DND-41 (cell line): Measurements from ENCODE around the gene TBC1D4.
A peak's percentile ranks its signal among the peaks of the same experiment; 100 is the strongest.

ENCODE experiments used
- ATAC-seq: fragments of 200-7000 bp; cut with Tn5 transposase; 3 replicates; pipeline ENCODE4 v1.9.1; 2021; ENCODE audit warnings: low read depth; ENCODE audit not compliant: insufficient read depth
- DNase-seq: peaks from one replicate; pipeline ENCODE4 v3.0.0-alpha.2; 2020
- H2AFZ ChIP-seq: 2 replicates; pipeline ENCODE4 v1.6.0; 2012; ENCODE audit warnings: low read depth, low read length
- H3K27ac ChIP-seq: 2 replicates; pipeline ENCODE4 v1.5.1; 2012; ENCODE audit warnings: low read length, inconsistent platforms
- H3K27me3 ChIP-seq: fragments of 200-600 bp; sonication (generic); 2 replicates; pipeline ENCODE4 v1.6.0; 2012; ENCODE audit warnings: low read length, mild to moderate bottlenecking, inconsistent platforms; ENCODE audit not compliant: insufficient read depth, poor library complexity
- H3K36me3 ChIP-seq: 2 replicates; pipeline ENCODE4 v1.5.1; 2012; ENCODE audit warnings: low read length, inconsistent platforms; ENCODE audit not compliant: insufficient read depth
- H3K4me1 ChIP-seq: 2 replicates; pipeline ENCODE4 v1.5.1; 2012; ENCODE audit warnings: mild to moderate bottlenecking, low read length; ENCODE audit not compliant: insufficient read depth
- H3K4me2 ChIP-seq: 2 replicates; pipeline ENCODE4 v1.6.0; 2012; ENCODE audit warnings: mild to moderate bottlenecking, moderate library complexity, low read length, inconsistent platforms; ENCODE audit not compliant: insufficient read depth
- H3K4me3 ChIP-seq, 2 experiments: fragments of 200-600 bp in 1 of 2; shearing (Covaris generic) in 1 of 2; 2 replicates each; pipeline ENCODE4 v1.5.1; 2012 to 2016; ENCODE audit warnings: inconsistent platforms in 2 of 2, low read length in 2 of 2, mild to moderate bottlenecking in 2 of 2, low read depth in 1 of 2, moderate library complexity in 1 of 2
- H3K79me2 ChIP-seq: 2 replicates; pipeline ENCODE4 v1.6.0; 2012; ENCODE audit warnings: low read length, inconsistent platforms; ENCODE audit not compliant: insufficient read depth
- H3K9ac ChIP-seq: 2 replicates; pipeline ENCODE4 v1.6.0; 2012; ENCODE audit warnings: low read depth, mild to moderate bottlenecking, inconsistent platforms, low read length, moderate library complexity
- H3K9me3 ChIP-seq: 2 replicates; pipeline ENCODE4 v1.5.1; 2012; ENCODE audit warnings: low read length, moderate library complexity, mild to moderate bottlenecking, inconsistent platforms; ENCODE audit not compliant: insufficient read depth, severe bottlenecking
- H4K20me1 ChIP-seq: 2 replicates; pipeline ENCODE4 v1.6.0; 2012; ENCODE audit warnings: low read length; ENCODE audit not compliant: insufficient read depth
- CTCF ChIP-seq: IDR thresholded peaks from 2 replicates; pipeline ENCODE4 v1.5.1; 2012; ENCODE audit warnings: borderline replicate concordance, low read length, moderate library complexity, mild to moderate bottlenecking; ENCODE audit not compliant: poor library complexity, severe bottlenecking; ENCODE audit errors: extremely low read depth
- EZH2 ChIP-seq: IDR thresholded peaks from 3 replicates; pipeline ENCODE4 v1.6.1; 2012; ENCODE audit warnings: borderline replicate concordance, low read depth, mild to moderate bottlenecking, moderate library complexity, low read length, inconsistent platforms; ENCODE audit not compliant: severe bottlenecking

TBC1D4 gene

GRCh38 chr13:75357576-75358289, 124.2 kb downstream of the TBC1D4 start:
- Histone ChIP-seq H3K4me2 (no peak overlapping the region), H3K27ac (no peak overlapping the region), H3K4me1 (no peaks in the 10 kb centered on the region), H3K36me3 (no peaks in the 10 kb centered on the region), H3K9me3 (no peaks in the 10 kb centered on the region), H2AFZ (no peak overlapping the region), H3K9ac (no peak overlapping the region), H3K27me3 (no peaks in the 10 kb centered on the region), H3K79me2 (no peaks in the 10 kb centered on the region), H3K4me3 (no peak overlapping the region), H4K20me1 (no peaks in the 10 kb centered on the region)
- TF ChIP-seq CTCF = peak; percentile 69
- TF ChIP-seq EZH2 = no peak
- DNase-seq (peak; percentile 43), ATAC-seq (peak; percentile 93)

- no peaks in the 10 kb centered on the region for H3K79me2 ChIP-seq
- TF ChIP-seq EZH2 (no peak), CTCF (no peak)
- DNase-seq (no peak), ATAC-seq (no peak)
- no peak overlapping the region for H3K4me2 ChIP-seq
- H2AFZ ChIP-seq = no peak overlapping the region
- no peaks in the 10 kb centered on the region for H3K4me1 ChIP-seq
- H3K4me3 ChIP-seq = no peak overlapping the region
- no peaks in the 10 kb centered on the region for H3K9me3 ChIP-seq
- H3K36me3 ChIP-seq = no peaks in the 10 kb centered on the region
- no peaks in the 10 kb centered on the region for H3K27me3 ChIP-seq
- no peak overlapping the region for H3K9ac ChIP-seq
- no peak overlapping the region for H3K27ac ChIP-seq
- no peaks in the 10 kb centered on the region for H4K20me1 ChIP-seq
Measured at GRCh38 chr13:75356421-75356820, 125.5 kb downstream of the TBC1D4 start.

GRCh38 chr13:75355609-75356008, 126.4 kb downstream of the TBC1D4 start:
- no peak overlapping the region for H3K4me3 ChIP-seq
- H3K36me3 ChIP-seq = no peaks in the 10 kb centered on the region
- H3K4me1 ChIP-seq = no peaks in the 10 kb centered on the region
- TF ChIP-seq EZH2 (no peak), CTCF (no peak)
- no peak overlapping the region for H3K27ac ChIP-seq
- DNase-seq (no peak), ATAC-seq (no peak)
- no peaks in the 10 kb centered on the region for H3K79me2 ChIP-seq
- H3K27me3 ChIP-seq = no peaks in the 10 kb centered on the region
- no peak overlapping the region for H2AFZ ChIP-seq
- H3K4me2 ChIP-seq = no peak overlapping the region
- no peaks in the 10 kb centered on the region for H4K20me1 ChIP-seq
- H3K9me3 ChIP-seq = no peaks in the 10 kb centered on the region
- H3K9ac ChIP-seq = no peak overlapping the region
